ENCODE results near the gene SMCHD1.
"Not testable (repeated sequence)": the region's sequence is repeated elsewhere in the genome, so short reads cannot be mapped to it uniquely, and the experiment has no call there.

Gene SMCHD1

GRCh38 chr18:2811416-2811815 lies 155.9 kb downstream of the SMCHD1 start:
- no peak for DNase-seq (ENCODE audit: low read depth in 3 of 3, low spot score in 1 of 3)

- no peak for DNase-seq (ENCODE audit: low read depth in 3 of 3, low spot score in 1 of 3)
Measured at GRCh38 chr18:2814928-2815327, 159.4 kb downstream of the SMCHD1 start.

- no peak for DNase-seq (ENCODE audit: low read depth in 3 of 3, low spot score in 1 of 3)
Measured at GRCh38 chr18:2818281-2818680, 162.8 kb downstream of the SMCHD1 start.

- no peak for DNase-seq (ENCODE audit: low read depth in 3 of 3, low spot score in 1 of 3)
Measured at GRCh38 chr18:2821695-2822094, 166.2 kb downstream of the SMCHD1 start.

GRCh38 chr18:2822213-2822921 lies 166.8 kb downstream of the SMCHD1 start:
- no peak for DNase-seq (ENCODE audit: low read depth in 3 of 3, low spot score in 1 of 3)

- no peak for DNase-seq (ENCODE audit: low read depth in 3 of 3, low spot score in 1 of 3)
Measured at GRCh38 chr18:2823202-2823601, 167.7 kb downstream of the SMCHD1 start.

GRCh38 chr18:2823966-2824365 lies 168.4 kb downstream of the SMCHD1 start:
- no peak for DNase-seq (ENCODE audit: low read depth in 3 of 3, low spot score in 1 of 3)

GRCh38 chr18:2824865-2825264 lies 169.3 kb downstream of the SMCHD1 start:
- DNase-seq (ENCODE audit: low read depth in 3 of 3, low spot score in 1 of 3): no peak

- no peak for DNase-seq (ENCODE audit: low read depth in 3 of 3, low spot score in 1 of 3)
Measured at GRCh38 chr18:2825613-2826175, 170.2 kb downstream of the SMCHD1 start.

- no peak for DNase-seq (ENCODE audit: low read depth in 3 of 3, low spot score in 1 of 3)
Measured at GRCh38 chr18:2826581-2826980, 171.1 kb downstream of the SMCHD1 start.

- DNase-seq (ENCODE audit: low read depth in 3 of 3, low spot score in 1 of 3): no peak
Measured at GRCh38 chr18:2827061-2827460, 171.5 kb downstream of the SMCHD1 start.

GRCh38 chr18:2836118-2836517 lies 180.6 kb downstream of the SMCHD1 start:
- not testable (repeated sequence) for DNase-seq (ENCODE audit: low read depth in 3 of 3, low spot score in 1 of 3)

GRCh38 chr18:2837290-2837689 lies 181.8 kb downstream of the SMCHD1 start:
- DNase-seq (ENCODE audit: low read depth in 3 of 3, low spot score in 1 of 3): not testable (repeated sequence)

- no peak for DNase-seq (ENCODE audit: low read depth in 3 of 3, low spot score in 1 of 3)
Measured at GRCh38 chr18:2839202-2839601, 183.7 kb downstream of the SMCHD1 start.

GRCh38 chr18:2840521-2840920 lies 185.0 kb downstream of the SMCHD1 start:
- DNase-seq (ENCODE audit: low read depth in 3 of 3, low spot score in 1 of 3): no peak

- no peak for DNase-seq (ENCODE audit: low read depth in 3 of 3, low spot score in 1 of 3)
Measured at GRCh38 chr18:2843146-2843545, 187.6 kb downstream of the SMCHD1 start.

GRCh38 chr18:2845172-2845571 lies 189.6 kb downstream of the SMCHD1 start:
- DNase-seq (ENCODE audit: low read depth in 3 of 3, low spot score in 1 of 3): no peak

- DNase-seq (ENCODE audit: low read depth in 3 of 3, low spot score in 1 of 3): peak in 2 of 3 donors; percentile 18 to 28
Measured at GRCh38 chr18:2846636-2847316, 191.2 kb downstream of the SMCHD1 start, which contains the start of gene EMILIN2. EMILIN2 (plus strand) TSS chr18:2847006; CDS start chr18:2847189, 183 bp downstream.

GRCh38 chr18:2847317-2848246 lies 192.1 kb downstream of the SMCHD1 start:
- no peak for DNase-seq (ENCODE audit: low read depth in 3 of 3, low spot score in 1 of 3)

GRCh38 chr18:2848247-2849246 lies 193.0 kb downstream of the SMCHD1 start:
- no peak for DNase-seq (ENCODE audit: low read depth in 3 of 3, low spot score in 1 of 3)
